GM12872 (cell line): Measurements from ENCODE around the gene MARCHF3.

Source experiments
- CTCF ChIP-seq: IDR thresholded peaks from 3 replicates; pipeline ENCODE4 v1.5.1; 2011; ENCODE audit warnings: low read depth, mild to moderate bottlenecking, low read length, moderate library complexity; ENCODE audit not compliant: insufficient read depth

The MARCHF3 gene

DNA sequence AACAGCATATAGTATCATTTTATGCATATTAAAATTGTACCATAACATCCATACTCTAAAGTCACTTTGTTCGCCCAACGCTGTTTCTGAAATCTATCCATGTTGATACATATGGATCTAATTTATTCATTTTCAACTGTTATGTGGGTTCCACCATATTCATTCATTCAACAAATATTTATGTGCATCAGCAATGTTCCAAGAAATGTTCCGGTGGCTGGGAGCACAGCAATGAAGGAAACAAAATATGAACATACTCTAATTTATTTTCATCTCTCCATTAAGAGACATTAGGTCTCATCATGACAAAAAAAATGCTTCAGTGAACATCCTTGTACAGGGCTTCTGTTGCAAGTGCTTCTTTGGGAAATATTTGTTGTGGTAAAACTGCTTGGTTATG is 75.4 kb downstream of the MARCHF3 start:
- no peak for TF ChIP-seq CTCF

DNA sequence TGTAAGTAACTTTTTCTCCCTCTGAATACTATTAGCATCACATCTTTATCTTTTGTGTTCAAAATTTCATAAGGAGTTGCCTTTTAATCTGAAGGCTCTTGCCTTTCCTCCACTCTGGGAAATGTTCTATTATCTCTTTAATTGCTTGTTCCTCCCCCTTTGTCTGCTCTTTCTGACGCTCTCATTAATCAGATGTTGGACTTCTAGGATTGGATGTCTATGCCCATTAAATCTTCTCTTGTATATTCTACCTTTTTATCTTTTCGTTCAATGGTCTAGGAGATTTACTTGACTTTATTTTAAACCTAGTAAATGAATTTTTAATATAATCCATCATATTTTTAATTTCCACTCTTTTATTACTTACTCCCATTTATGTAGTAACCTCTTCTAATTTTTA is 76.7 kb downstream of the MARCHF3 start:
- no peak for TF ChIP-seq CTCF

DNA sequence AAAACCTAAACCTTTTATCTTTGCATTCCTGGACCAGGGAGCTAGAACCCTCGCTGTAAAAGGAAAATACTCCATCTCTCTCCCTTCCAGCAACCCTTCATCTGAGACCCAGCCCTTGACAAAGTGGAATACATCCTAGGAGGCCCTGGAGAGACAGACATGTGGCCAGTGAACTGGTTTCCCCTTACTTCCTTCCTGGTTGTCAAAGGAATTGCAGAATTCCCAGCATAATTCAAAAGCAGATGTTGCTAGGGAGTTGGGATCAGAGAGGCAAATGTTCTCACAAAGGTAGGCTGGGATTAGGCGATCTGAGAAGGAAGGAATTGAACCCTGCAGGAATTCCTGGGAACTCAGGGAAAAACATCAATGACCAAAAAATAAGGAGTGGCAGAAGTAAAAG is 80.9 kb downstream of the MARCHF3 start:
- TF ChIP-seq CTCF, result no peak

DNA sequence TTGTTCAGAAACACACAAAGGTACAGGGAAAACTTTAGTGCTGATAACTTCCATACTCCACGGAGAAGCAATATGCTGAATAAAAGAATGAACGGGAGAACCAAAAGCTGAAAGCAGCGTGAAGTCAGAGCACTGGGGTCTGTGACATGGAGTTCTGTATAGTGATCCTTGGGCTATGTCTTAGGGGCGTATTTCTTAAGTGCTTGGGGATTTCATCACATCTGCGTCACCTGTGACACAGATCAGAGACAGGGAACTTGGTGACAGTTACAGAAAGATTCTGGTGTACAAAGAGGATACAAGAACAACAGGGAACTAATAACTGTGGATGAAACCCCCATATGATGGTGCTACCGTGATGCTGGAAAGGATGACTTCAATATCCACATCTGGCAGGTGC is 81.9 kb downstream of the MARCHF3 start:
- no peak for TF ChIP-seq CTCF

- TF ChIP-seq CTCF, result no peak
Observed at GRCh38 chr5:126948011-126948355, 82.4 kb downstream of the MARCHF3 start.

DNA sequence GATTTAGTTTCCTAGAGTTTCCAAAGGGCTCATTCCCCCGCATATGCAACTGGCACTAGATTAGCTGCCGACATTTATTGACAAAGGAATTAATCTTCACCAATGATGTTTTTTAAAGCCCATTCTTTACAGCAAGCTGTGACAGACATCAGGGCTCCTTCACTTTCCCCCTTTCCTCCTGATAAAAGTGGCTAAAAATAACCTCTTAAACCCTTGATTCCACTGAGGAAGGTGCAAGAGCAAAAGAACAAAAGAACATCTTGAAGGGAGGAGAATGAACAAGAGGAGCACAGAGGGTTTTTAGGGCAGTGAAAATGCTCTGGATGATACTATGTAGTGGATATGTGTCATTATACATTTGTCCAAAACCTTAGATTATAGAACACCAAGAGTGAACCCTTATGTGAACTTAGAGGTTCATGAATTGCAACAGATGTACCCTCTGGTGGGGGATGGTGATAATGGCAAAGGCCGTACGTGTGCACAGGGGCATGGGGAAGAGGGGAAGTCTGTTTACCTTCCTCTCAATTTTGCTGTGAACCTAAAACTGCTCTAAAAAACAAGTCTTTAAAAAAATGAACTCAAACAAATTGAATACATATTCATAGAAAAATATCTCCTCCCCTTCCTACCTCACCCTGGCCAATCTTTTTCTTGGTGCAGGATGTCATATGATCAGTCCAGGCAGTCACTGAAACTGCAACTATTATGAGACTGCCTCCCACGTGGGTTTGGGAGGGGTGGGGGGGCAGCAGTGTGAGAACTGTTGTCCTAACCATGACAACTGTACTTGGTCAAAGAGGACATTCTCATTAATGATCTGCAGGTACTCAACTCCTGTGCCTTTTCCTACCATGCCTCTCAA is 83.0 kb downstream of the MARCHF3 start:
- TF ChIP-seq CTCF, result no peak

- TF ChIP-seq CTCF, result no peak
Observed at GRCh38 chr5:126941403-126941802, 89.0 kb downstream of the MARCHF3 start.
